ENCODE measurements around the gene SUPT6H. TPM values are rescaled to one million over a fixed set of nuclear protein-coding genes. Genes with fewer than 3 reads are reported as not detected.

SUPT6H gene
- total RNA-seq, 4 donors from 2014 or later: 47.2 to 86.7 (median 71.3) TPM

- WGBS, 2 donors: 84% methylated on average over 8 of the region's 8 CpGs
- no peak for DNase-seq (ENCODE audit: low spot score in 2 of 2)
- intact Hi-C loops (cut with DNase I; ENCODE audit: low total_unique reads): no loop called here
- no peak for TF ChIP-seq CTCF (IDR thresholded peaks at IDR 0.05)
- TF ChIP-seq POLR2A (IDR thresholded peaks at IDR 0.05): no peak
- H3K4me3 ChIP-seq (ENCODE audit: low read depth, poor library complexity, severe bottlenecking): no peak overlapping the region
Measured at GRCh38 chr17:28700278-28700677, 38.3 kb downstream of the SUPT6H start.

- intact Hi-C loops (cut with DNase I; ENCODE audit: low total_unique reads): no loop called here
- TF ChIP-seq CTCF (IDR thresholded peaks at IDR 0.05): no peak
- no peak for TF ChIP-seq POLR2A (IDR thresholded peaks at IDR 0.05)
- no peak for DNase-seq (ENCODE audit: low spot score in 2 of 2)
- WGBS, 2 donors: 92 to 94% methylated on average over 10 of the region's 10 CpGs
- H3K4me3 ChIP-seq (ENCODE audit: low read depth, poor library complexity, severe bottlenecking): no peak overlapping the region
Measured at GRCh38 chr17:28700830-28701492, 39.0 kb downstream of the SUPT6H start.

- 63 to 71% methylated on average over 10 of the region's 10 CpGs for WGBS, 2 donors
- TF ChIP-seq CTCF (IDR thresholded peaks at IDR 0.05) (no peak), POLR2A (IDR thresholded peaks at IDR 0.05) (no peak)
- intact Hi-C loops (cut with DNase I; ENCODE audit: low total_unique reads): no loop called here
- no peak for DNase-seq (ENCODE audit: low spot score in 2 of 2)
- no peak overlapping the region for H3K4me3 ChIP-seq (ENCODE audit: low read depth, poor library complexity, severe bottlenecking)
Measured at GRCh38 chr17:28702026-28702751, 40.2 kb downstream of the SUPT6H start.

- intact Hi-C loops (cut with DNase I; ENCODE audit: low total_unique reads): no loop called here
- WGBS, 2 donors: 67 to 77% methylated on average over 3 of the region's 3 CpGs
- TF ChIP-seq POLR2A (IDR thresholded peaks at IDR 0.05) (no peak), CTCF (IDR thresholded peaks at IDR 0.05) (no peak)
- H3K4me3 ChIP-seq (ENCODE audit: low read depth, poor library complexity, severe bottlenecking): no peak overlapping the region
- DNase-seq (ENCODE audit: low spot score in 2 of 2): no peak
Measured at GRCh38 chr17:28702752-28703150, 40.7 kb downstream of the SUPT6H start.

- DNase-seq (ENCODE audit: low spot score in 2 of 2): no peak
- whole genome bisulfite sequencing, 2 donors: 85 to 86% methylated on average over 16 of the region's 16 CpGs
- no peak for TF ChIP-seq CTCF (IDR thresholded peaks at IDR 0.05)
- TF ChIP-seq POLR2A (IDR thresholded peaks at IDR 0.05): no peak
- H3K4me3 ChIP-seq (ENCODE audit: low read depth, poor library complexity, severe bottlenecking): no peak overlapping the region
- intact Hi-C loops (cut with DNase I; ENCODE audit: low total_unique reads): no loop called here
Measured at GRCh38 chr17:28703552-28704218, 41.7 kb downstream of the SUPT6H start.
